Fibroblast of lung (primary cell): ENCODE results near the gene GSE1.

ENCODE experiments used
- EZH2 ChIP-seq: IDR thresholded peaks from 2 replicates; pipeline ENCODE4 v1.5.1; 2012; ENCODE audit warnings: low read length, control low read depth, mild to moderate bottlenecking; ENCODE audit errors: missing control alignments
- TF ChIP-seq, protein P1 (sequence below), 2 donors: IDR thresholded peaks in 1 of 2; conservative IDR thresholded peaks in 1 of 2; 1 replicate in 1 of 2; 2 replicates in 1 of 2; pipeline ENCODE4 v1.5.1; 2011 to 2012; ENCODE audit warnings: low read length in 2 of 2, control low read depth in 1 of 2, inconsistent platforms in 1 of 2, low read depth in 1 of 2, mild to moderate bottlenecking in 1 of 2

DNA sequence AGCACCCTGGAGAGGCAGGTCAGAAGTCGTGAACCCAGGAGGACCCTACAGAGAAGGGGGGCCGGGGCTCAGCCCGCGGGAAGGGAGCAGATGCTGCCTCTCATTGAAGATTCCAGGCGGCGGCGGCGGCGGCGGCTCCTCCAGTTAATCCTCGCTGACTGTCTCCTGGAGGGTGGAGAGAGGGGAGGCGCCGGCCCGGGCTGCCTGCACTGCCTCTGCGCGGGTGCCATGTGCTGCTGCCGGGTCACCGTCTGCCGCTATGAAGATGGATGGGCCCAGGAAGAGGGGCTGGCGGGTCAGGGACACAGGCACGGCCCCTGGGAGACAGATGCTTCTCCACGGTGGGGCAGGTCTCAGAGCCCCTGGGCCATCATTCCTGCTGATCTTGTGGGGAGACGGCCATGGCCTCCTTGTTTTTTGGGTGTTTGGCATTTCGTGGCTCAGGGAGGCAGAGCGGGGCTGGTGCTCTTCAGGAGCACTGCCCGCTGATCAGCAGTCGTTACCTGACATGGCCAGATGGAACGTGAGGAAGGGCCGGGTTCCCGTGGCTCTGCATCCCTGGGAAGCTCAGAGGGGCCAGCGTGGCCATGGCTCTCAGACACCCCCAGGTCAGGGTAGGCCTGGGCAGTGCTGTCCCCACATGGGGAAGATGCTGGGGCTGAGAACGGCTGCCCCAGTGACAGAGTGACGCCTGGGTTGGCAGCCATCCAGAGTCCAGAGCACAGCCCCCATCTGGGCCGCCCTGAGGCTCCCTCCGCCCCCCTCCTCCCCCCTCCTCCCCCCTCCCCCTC, 39.5 kb downstream of the GSE1 start:
- TF ChIP-seq, protein P1, sequence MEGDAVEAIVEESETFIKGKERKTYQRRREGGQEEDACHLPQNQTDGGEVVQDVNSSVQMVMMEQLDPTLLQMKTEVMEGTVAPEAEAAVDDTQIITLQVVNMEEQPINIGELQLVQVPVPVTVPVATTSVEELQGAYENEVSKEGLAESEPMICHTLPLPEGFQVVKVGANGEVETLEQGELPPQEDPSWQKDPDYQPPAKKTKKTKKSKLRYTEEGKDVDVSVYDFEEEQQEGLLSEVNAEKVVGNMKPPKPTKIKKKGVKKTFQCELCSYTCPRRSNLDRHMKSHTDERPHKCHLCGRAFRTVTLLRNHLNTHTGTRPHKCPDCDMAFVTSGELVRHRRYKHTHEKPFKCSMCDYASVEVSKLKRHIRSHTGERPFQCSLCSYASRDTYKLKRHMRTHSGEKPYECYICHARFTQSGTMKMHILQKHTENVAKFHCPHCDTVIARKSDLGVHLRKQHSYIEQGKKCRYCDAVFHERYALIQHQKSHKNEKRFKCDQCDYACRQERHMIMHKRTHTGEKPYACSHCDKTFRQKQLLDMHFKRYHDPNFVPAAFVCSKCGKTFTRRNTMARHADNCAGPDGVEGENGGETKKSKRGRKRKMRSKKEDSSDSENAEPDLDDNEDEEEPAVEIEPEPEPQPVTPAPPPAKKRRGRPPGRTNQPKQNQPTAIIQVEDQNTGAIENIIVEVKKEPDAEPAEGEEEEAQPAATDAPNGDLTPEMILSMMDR (conservative IDR thresholded peaks at IDR 0.05 in 1 of 2, IDR thresholded peaks at IDR 0.05 in 1 of 2; ENCODE audit: low read depth in 1 of 2, low read length in 2 of 2): no peak
- no peak for TF ChIP-seq EZH2
